Hematopoietic multipotent progenitor cell (in vitro differentiated cells): Measurements from ENCODE around the gene CCDC40. TPM values are rescaled to one million over a fixed set of nuclear protein-coding genes. Genes with fewer than 3 reads are reported as not detected.
"Not testable (repeated sequence)": the region's sequence is repeated elsewhere in the genome, so short reads cannot be mapped to it uniquely, and the experiment has no call there.

Source experiments
- DNase-seq, 3 donors: peaks; one replicate each; pipeline ENCODE4 v3.0.0-alpha.2; 2011 to 2015; ENCODE audit warnings: low read depth in 2 of 3, low spot score in 2 of 3
- total RNA-seq: library from RNA; depleted of rRNA; stranded (reverse); fragments of >200 nt; gene quantifications from one replicate; pipeline ENCODE4 v1.2.3, GENCODE V29; 2012

CCDC40 gene
- total RNA-seq, 1 donor: 2.4 TPM

- no peak for DNase-seq
Measured at GRCh38 chr17:80072410-80072809, 36.0 kb downstream of the CCDC40 start.

- no peak for DNase-seq
Measured at GRCh38 chr17:80080081-80080480, 43.6 kb downstream of the CCDC40 start.

GRCh38 chr17:80081596-80081995 lies 45.2 kb downstream of the CCDC40 start:
- no peak for DNase-seq

- DNase-seq: peak in 2 of 3 donors; percentile 65 to 74
Measured at GRCh38 chr17:80082403-80083135, 46.1 kb downstream of the CCDC40 start.

GRCh38 chr17:80083136-80083661 lies 46.8 kb downstream of the CCDC40 start:
- no peak for DNase-seq

GRCh38 chr17:80084773-80085172 lies 48.3 kb downstream of the CCDC40 start:
- DNase-seq: no peak

GRCh38 chr17:80086081-80086480 lies 49.6 kb downstream of the CCDC40 start:
- no peak for DNase-seq

GRCh38 chr17:80086616-80087015 lies 50.2 kb downstream of the CCDC40 start:
- no peak for DNase-seq

- no peak for DNase-seq
Measured at GRCh38 chr17:80087346-80088265, 51.2 kb downstream of the CCDC40 start.

GRCh38 chr17:80089762-80090161 lies 53.3 kb downstream of the CCDC40 start:
- no peak for DNase-seq

- not testable (repeated sequence) for DNase-seq
Measured at GRCh38 chr17:80090164-80090563, 53.7 kb downstream of the CCDC40 start.

GRCh38 chr17:80091376-80091775 lies 54.9 kb downstream of the CCDC40 start:
- no peak for DNase-seq

- DNase-seq: no peak
Measured at GRCh38 chr17:80092959-80093358, 56.5 kb downstream of the CCDC40 start.

GRCh38 chr17:80095038-80095843 lies 58.8 kb downstream of the CCDC40 start:
- no peak for DNase-seq

- DNase-seq: no peak
Measured at GRCh38 chr17:80095844-80096475, 59.5 kb downstream of the CCDC40 start.

GRCh38 chr17:80096561-80097021 lies 60.1 kb downstream of the CCDC40 start:
- DNase-seq: no peak

- no peak for DNase-seq
Measured at GRCh38 chr17:80097127-80097621, 60.7 kb downstream of the CCDC40 start.

- DNase-seq: no peak
Measured at GRCh38 chr17:80097844-80098691, 61.6 kb downstream of the CCDC40 start.
